K562 (cell line): Measurements from ENCODE around the gene SLC30A3. TPM values are rescaled to one million over a fixed set of nuclear protein-coding genes. Genes with fewer than 3 reads are reported as not detected.
A peak's percentile ranks its signal among the peaks of the same experiment; 100 is the strongest.

Experiments used
- CTBP1 ChIP-seq: fragments of 450-650 bp; IDR thresholded peaks from 2 replicates; pipeline ENCODE4 v1.6.1; 2016; ENCODE audit warnings: borderline replicate concordance
- FOXP1 ChIP-seq: sonication (generic); formaldehyde crosslinking; IDR thresholded peaks from 2 replicates; pipeline ENCODE4 v1.8.0; 2022; ENCODE audit warnings: mild to moderate bottlenecking, missing genetic modification reagents
- IFI16 ChIP-seq: fragments of 250-450 bp; sonication (Bioruptor Pico); IDR thresholded peaks from 2 replicates; pipeline ENCODE4 v2.1.2; 2022; ENCODE audit warnings: mild to moderate bottlenecking, inconsistent platforms
- MTA2 ChIP-seq: fragments of 450-650 bp; IDR thresholded peaks from 2 replicates; pipeline ENCODE4 v1.6.1; 2016; ENCODE audit warnings: low read depth
- POLR3A ChIP-seq: IDR thresholded peaks from 2 replicates; pipeline ENCODE4 v1.6.1; 2011; ENCODE audit warnings: borderline replicate concordance, mild to moderate bottlenecking, moderate library complexity; ENCODE audit not compliant: insufficient read length, insufficient read depth; ENCODE audit errors: extremely low read depth
- TBL1XR1 ChIP-seq, 2 experiments: IDR thresholded peaks; 2 replicates each; pipeline ENCODE4 v1.6.1; 2012; ENCODE audit warnings: improper control_type of control experiment in 2 of 2, low read length in 2 of 2, mild to moderate bottlenecking in 1 of 2
- XRCC5 ChIP-seq: fragments of 200-400 bp; formaldehyde crosslinking; IDR thresholded peaks from 2 replicates; pipeline ENCODE4 v1.6.1; 2017; ENCODE audit warnings: low read depth, mild to moderate bottlenecking, low read length
- ZBTB7A ChIP-seq: IDR thresholded peaks from 2 replicates; pipeline ENCODE4 v1.6.1; 2011; ENCODE audit warnings: low read depth, mild to moderate bottlenecking, low read length, moderate library complexity, borderline replicate concordance; ENCODE audit not compliant: control insufficient read depth
- ZNF175 ChIP-seq: fragments of 200-800 bp; sonication (Bioruptor generic); IDR thresholded peaks from 2 replicates; pipeline ENCODE4 v1.6.1; 2016; ENCODE audit warnings: low read depth, mild to moderate bottlenecking, missing genetic modification characterization, missing compliant biosample characterization
- polyA plus RNA-seq, 8 experiments: library from polyadenylated mRNA; depleted of rRNA in 4 of 8; stranded (reverse) in 5 of 8; unstranded in 3 of 8; fragments of >200 nt; fragmentation: Nextera tagmentation in 2 of 8; fragmentation: Illumina TruSeq in 1 of 8; extraction: Ambion mirVana in 2 of 8; extraction: Trizol in 1 of 8; gene quantifications; 2 replicates each; pipeline versions ENCODE4 v1.2.1 to v1.2.3, GENCODE V29; 2011 to 2014; ENCODE audit warnings: inconsistent platforms in 1 of 8, missing spikeins in 1 of 8
- total RNA-seq, 7 experiments: library from RNA; depleted of rRNA in 6 of 7; stranded (reverse); fragments of >200 nt in 6 of 7; fragmentation: Illumina TruSeq in 2 of 7; extraction: Trizol in 2 of 7; gene quantifications; 2 replicates each; pipeline versions ENCODE4 v1.2.1 to v1.2.3, GENCODE V29; 2011 to 2021; ENCODE audit warnings: low replicate concordance in 1 of 7
- TF ChIP-seq, protein P1 (sequence below): fragments of 450-650 bp; IDR thresholded peaks from 2 replicates; pipeline ENCODE4 v1.6.1; 2016; ENCODE audit warnings: low read depth, mild to moderate bottlenecking, moderate library complexity
- TF ChIP-seq, protein P2 (sequence below): fragments of 450-650 bp; IDR thresholded peaks from 2 replicates; pipeline ENCODE4 v1.6.1; 2014; ENCODE audit warnings: low read depth, mild to moderate bottlenecking, moderate library complexity, borderline replicate concordance
- TF ChIP-seq, protein P3 (sequence below): fragments of 200-800 bp; sonication (Bioruptor generic); IDR thresholded peaks from 2 replicates; pipeline ENCODE4 v1.6.1; 2016; ENCODE audit warnings: missing genetic modification characterization, missing compliant biosample characterization
- TF ChIP-seq, protein P4 (sequence below): fragments of 250-450 bp; sonication (Bioruptor Pico); IDR thresholded peaks from 2 replicates; pipeline ENCODE4 v1.5.0; 2021; ENCODE audit warnings: mild to moderate bottlenecking, moderate library complexity

SLC30A3 gene
- total and polyA plus RNA-seq, 9 of the 15 experiments (the other 6 are each of a cell fraction or from before 2014, with no cell fraction given), result 0.03 to 2.7 (median 0.89) TPM; not detected in 1

DNA sequence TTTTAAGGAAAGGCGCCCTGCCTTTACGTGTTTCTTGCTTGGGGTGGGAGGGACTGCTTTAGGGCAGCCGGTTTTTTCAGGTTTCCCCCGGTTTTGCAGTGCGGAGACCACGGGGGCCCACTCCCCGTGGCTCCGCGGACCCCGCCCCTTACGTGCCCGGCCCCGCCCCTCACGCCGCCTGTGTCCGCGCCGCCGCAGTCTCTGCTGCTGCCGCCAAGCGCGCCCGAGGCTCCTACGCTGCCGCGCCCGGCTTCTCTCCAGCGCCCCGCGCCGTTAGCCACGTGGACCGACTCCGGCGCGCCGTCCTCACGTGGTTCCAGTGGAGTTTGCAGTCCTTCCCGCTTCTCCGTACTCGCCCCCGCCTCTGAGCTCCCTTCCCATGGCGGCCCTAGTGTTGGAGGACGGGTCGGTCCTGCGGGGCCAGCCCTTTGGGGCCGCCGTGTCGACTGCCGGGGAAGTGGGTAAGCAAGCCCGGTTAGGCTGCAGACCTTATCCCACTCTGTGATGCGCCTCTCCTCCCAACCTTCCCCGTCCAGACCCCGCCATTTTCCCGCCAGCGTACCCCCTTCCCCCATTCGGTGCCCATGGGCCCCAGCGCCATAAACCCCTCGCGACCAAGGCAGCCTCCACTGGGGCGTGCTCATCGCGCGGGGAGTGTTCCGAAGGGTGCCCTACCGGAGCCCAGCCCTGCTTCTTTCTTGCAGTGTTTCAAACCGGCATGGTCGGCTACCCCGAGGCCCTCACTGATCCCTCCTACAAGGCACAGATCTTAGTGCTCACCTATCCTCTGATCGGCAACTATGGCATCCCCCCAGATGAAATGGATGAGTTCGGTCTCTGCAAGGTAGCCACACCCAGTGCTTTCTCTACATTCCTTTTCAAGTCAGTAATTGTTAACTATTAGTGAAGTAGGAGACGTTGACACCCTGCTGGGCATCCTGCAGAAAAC, 45.4 kb downstream of the SLC30A3 start, which contains the start of gene CAD (continued):
- TF ChIP-seq FOXP1 (CRISPR knock-in tag) (no peak), TBL1XR1 (IDR thresholded peaks at IDR 0.05; ENCODE audit: low read length in 2 of 2) (peak in 1 of 2 experiments; percentile 11; a peak in 1 of 4 replicates), ZNF175 (CRISPR knock-in tag) (peak; percentile 46; the same call in 1 of the 2 replicates), CTBP1 (peak; percentile 85), IFI16 (no peak), POLR3A (no peak), XRCC5 (no peak; the same call in 1 of the 2 replicates), ZBTB7A (peak; percentile 94), MTA2 (no peak)
- TF ChIP-seq, protein P1, sequence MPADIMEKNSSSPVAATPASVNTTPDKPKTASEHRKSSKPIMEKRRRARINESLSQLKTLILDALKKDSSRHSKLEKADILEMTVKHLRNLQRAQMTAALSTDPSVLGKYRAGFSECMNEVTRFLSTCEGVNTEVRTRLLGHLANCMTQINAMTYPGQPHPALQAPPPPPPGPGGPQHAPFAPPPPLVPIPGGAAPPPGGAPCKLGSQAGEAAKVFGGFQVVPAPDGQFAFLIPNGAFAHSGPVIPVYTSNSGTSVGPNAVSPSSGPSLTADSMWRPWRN, result no peak
- TF ChIP-seq, protein P2, sequence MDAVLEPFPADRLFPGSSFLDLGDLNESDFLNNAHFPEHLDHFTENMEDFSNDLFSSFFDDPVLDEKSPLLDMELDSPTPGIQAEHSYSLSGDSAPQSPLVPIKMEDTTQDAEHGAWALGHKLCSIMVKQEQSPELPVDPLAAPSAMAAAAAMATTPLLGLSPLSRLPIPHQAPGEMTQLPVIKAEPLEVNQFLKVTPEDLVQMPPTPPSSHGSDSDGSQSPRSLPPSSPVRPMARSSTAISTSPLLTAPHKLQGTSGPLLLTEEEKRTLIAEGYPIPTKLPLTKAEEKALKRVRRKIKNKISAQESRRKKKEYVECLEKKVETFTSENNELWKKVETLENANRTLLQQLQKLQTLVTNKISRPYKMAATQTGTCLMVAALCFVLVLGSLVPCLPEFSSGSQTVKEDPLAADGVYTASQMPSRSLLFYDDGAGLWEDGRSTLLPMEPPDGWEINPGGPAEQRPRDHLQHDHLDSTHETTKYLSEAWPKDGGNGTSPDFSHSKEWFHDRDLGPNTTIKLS, result peak; percentile 94
- TF ChIP-seq, protein P3, sequence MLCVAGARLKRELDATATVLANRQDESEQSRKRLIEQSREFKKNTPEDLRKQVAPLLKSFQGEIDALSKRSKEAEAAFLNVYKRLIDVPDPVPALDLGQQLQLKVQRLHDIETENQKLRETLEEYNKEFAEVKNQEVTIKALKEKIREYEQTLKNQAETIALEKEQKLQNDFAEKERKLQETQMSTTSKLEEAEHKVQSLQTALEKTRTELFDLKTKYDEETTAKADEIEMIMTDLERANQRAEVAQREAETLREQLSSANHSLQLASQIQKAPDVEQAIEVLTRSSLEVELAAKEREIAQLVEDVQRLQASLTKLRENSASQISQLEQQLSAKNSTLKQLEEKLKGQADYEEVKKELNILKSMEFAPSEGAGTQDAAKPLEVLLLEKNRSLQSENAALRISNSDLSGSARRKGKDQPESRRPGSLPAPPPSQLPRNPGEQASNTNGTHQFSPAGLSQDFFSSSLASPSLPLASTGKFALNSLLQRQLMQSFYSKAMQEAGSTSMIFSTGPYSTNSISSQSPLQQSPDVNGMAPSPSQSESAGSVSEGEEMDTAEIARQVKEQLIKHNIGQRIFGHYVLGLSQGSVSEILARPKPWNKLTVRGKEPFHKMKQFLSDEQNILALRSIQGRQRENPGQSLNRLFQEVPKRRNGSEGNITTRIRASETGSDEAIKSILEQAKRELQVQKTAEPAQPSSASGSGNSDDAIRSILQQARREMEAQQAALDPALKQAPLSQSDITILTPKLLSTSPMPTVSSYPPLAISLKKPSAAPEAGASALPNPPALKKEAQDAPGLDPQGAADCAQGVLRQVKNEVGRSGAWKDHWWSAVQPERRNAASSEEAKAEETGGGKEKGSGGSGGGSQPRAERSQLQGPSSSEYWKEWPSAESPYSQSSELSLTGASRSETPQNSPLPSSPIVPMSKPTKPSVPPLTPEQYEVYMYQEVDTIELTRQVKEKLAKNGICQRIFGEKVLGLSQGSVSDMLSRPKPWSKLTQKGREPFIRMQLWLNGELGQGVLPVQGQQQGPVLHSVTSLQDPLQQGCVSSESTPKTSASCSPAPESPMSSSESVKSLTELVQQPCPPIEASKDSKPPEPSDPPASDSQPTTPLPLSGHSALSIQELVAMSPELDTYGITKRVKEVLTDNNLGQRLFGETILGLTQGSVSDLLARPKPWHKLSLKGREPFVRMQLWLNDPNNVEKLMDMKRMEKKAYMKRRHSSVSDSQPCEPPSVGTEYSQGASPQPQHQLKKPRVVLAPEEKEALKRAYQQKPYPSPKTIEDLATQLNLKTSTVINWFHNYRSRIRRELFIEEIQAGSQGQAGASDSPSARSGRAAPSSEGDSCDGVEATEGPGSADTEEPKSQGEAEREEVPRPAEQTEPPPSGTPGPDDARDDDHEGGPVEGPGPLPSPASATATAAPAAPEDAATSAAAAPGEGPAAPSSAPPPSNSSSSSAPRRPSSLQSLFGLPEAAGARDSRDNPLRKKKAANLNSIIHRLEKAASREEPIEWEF, result no peak
- TF ChIP-seq, protein P4, sequence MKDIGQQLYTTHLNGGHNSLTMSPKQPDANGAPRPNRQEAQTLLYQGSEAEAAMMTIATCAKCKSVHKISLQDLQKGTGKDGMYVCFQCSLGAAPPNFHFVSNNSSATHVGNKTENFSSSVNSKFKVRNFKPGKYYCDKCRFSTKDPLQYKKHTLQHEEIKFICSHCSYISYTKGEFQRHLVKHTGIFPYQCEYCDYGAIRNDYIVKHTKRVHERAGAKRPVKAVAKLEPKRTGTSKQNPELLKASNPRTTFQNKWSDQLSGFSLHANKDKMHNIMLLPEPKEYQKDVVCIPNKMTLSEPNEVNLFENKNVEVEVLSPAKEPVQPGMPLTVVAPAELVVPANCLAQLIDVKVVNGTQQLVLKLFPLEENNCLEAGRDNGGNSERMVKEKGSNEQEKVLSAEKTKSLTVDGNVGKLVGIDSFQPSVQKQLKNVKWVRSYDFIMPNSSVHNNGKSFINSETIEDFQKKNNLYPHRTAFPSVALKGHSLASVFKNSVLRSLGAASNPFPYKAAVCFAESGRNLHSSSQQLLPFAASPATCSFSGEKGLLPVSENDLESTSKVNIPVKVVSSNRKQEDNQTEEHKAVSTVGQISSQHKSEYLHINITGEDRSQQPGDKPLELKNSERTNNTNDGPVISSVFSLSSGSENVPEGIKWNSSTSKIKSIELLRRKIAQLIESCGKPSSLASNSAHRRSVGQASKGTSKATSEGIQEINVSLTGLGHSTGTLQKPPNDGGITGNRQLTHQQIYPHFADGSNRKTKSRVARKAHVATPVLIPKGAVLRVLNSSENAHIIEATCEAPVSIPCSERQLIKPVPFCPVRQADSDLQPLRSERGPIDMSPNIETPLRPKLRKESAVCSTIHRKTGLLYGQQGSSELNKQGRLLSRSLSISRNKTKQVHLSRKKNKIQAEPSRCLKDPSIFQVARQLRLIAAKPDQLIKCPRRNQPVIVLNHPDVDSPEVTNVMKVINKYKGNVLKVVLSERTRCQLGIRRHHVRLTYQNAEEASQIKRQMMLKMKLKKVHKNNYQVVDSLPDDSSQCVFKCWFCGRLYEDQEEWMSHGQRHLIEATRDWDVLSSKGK, result no peak
